ENCODE data around the gene DIAPH2.
"Not testable (repeated sequence)": the region's sequence is repeated elsewhere in the genome, so short reads cannot be mapped to it uniquely, and the experiment has no call there.

Gene DIAPH2

GRCh38 chrX:96719161-96719875 is 34.7 kb downstream of the DIAPH2 start:
- DNase-seq: no peak

GRCh38 chrX:96721354-96721753 is 36.7 kb downstream of the DIAPH2 start:
- no peak for DNase-seq

GRCh38 chrX:96722781-96723180 is 38.1 kb downstream of the DIAPH2 start:
- no peak for DNase-seq

- DNase-seq: no peak
Measured at GRCh38 chrX:96729053-96729452, 44.4 kb downstream of the DIAPH2 start.

- no peak for DNase-seq
Measured at GRCh38 chrX:96729868-96730643, 45.4 kb downstream of the DIAPH2 start.

- DNase-seq: not testable (repeated sequence)
Measured at GRCh38 chrX:96731000-96731399, 46.4 kb downstream of the DIAPH2 start.

- DNase-seq: no peak
Measured at GRCh38 chrX:96743367-96744073, 58.9 kb downstream of the DIAPH2 start.

- no peak for DNase-seq
Measured at GRCh38 chrX:96752781-96753180, 68.1 kb downstream of the DIAPH2 start.

- DNase-seq: no peak
Measured at GRCh38 chrX:96753230-96753629, 68.6 kb downstream of the DIAPH2 start.

GRCh38 chrX:96756491-96756890 is 71.8 kb downstream of the DIAPH2 start:
- no peak for DNase-seq

- DNase-seq: no peak
Measured at GRCh38 chrX:96761566-96761965, 76.9 kb downstream of the DIAPH2 start.

GRCh38 chrX:96763608-96764007 is 79.0 kb downstream of the DIAPH2 start:
- DNase-seq: no peak

- DNase-seq: no peak
Measured at GRCh38 chrX:96764864-96765263, 80.2 kb downstream of the DIAPH2 start.

GRCh38 chrX:96770315-96770714 is 85.7 kb downstream of the DIAPH2 start:
- DNase-seq: no peak

- no peak for DNase-seq
Measured at GRCh38 chrX:96771486-96771885, 86.8 kb downstream of the DIAPH2 start.

GRCh38 chrX:96774116-96774515 is 89.5 kb downstream of the DIAPH2 start:
- no peak for DNase-seq

GRCh38 chrX:96776966-96777365 is 92.3 kb downstream of the DIAPH2 start:
- no peak for DNase-seq

GRCh38 chrX:96791559-96791958 is 106.9 kb downstream of the DIAPH2 start:
- no peak for DNase-seq

- DNase-seq: no peak
Measured at GRCh38 chrX:96792047-96792446, 107.4 kb downstream of the DIAPH2 start.

- no peak for DNase-seq
Measured at GRCh38 chrX:96798982-96799381, 114.3 kb downstream of the DIAPH2 start.

GRCh38 chrX:96807318-96807717 is 122.7 kb downstream of the DIAPH2 start:
- no peak for DNase-seq

GRCh38 chrX:96820935-96821334 is 136.3 kb downstream of the DIAPH2 start:
- DNase-seq: no peak

- DNase-seq: no peak
Measured at GRCh38 chrX:96824166-96824565, 139.5 kb downstream of the DIAPH2 start.

- DNase-seq: no peak
Measured at GRCh38 chrX:96833333-96833732, 148.7 kb downstream of the DIAPH2 start.

Data from NCI-H2107 (cell line).